BLaER1 (cell line): ENCODE data around the gene GRIN3B.

Source experiments
- H3K27ac ChIP-seq: shearing (Covaris generic); formaldehyde crosslinking; 2 replicates; pipeline ENCODE4 v1.8.1; 2022
- H3K27me3 ChIP-seq: shearing (Covaris generic); formaldehyde crosslinking; 2 replicates; pipeline ENCODE4 v1.8.1; 2022
- H3K36me3 ChIP-seq: shearing (Covaris generic); formaldehyde crosslinking; 2 replicates; pipeline ENCODE4 v1.8.1; 2022
- H3K4me1 ChIP-seq: shearing (Covaris generic); formaldehyde crosslinking; 2 replicates; pipeline ENCODE4 v1.8.1; 2022
- H3K4me2 ChIP-seq: shearing (Covaris generic); formaldehyde crosslinking; 2 replicates; pipeline ENCODE4 v1.8.1; 2022
- H3K4me3 ChIP-seq: shearing (Covaris generic); formaldehyde crosslinking; 2 replicates; pipeline ENCODE4 v1.8.1; 2022
- H3K9ac ChIP-seq: shearing (Covaris generic); formaldehyde crosslinking; 2 replicates; pipeline ENCODE4 v1.8.1; 2022
- H3K9me3 ChIP-seq: shearing (Covaris generic); formaldehyde crosslinking; 2 replicates; pipeline ENCODE4 v1.8.1; 2022
- H4K20me1 ChIP-seq: shearing (Covaris generic); formaldehyde crosslinking; 2 replicates; pipeline ENCODE4 v1.8.1; 2022
- Cebpa-rat ChIP-seq: shearing (Covaris generic); IDR thresholded peaks from 2 replicates; pipeline ENCODE4 v1.8.1; 2022

GRIN3B gene

DNA sequence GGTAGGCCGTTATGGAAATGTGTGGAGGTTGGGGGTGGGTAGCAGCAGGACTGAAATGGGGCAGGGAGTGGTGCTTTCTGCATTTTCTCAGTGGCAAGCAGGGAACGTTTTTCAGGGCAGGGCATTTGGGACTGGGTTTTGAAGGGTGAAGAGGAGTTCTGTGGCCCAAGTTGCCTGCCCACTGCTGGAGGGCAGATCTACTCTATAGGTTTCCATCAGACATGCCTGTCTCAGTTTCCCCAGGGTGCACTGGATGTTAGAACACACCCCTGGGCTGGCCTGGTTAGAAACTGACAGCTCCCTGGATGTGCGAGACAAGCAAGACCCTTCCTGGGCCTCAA, 870 bp upstream of the GRIN3B start:
- no peak overlapping the region for H3K27ac ChIP-seq
- H3K9me3 ChIP-seq, result no peaks in the 10 kb centered on the region
- H3K27me3 ChIP-seq, result peaks cover 92% of the 10 kb centered on the region
- H3K36me3 ChIP-seq, result peaks cover 7% of the 10 kb centered on the region
- H3K9ac ChIP-seq, result no peak overlapping the region
- H3K4me1 ChIP-seq, result peaks cover 42% of the 10 kb centered on the region
- H3K4me3 ChIP-seq, result no peak overlapping the region
- TF ChIP-seq Cebpa-rat, result no peak
- H4K20me1 ChIP-seq, result peaks cover 62% of the 10 kb centered on the region
- H3K4me2 ChIP-seq, result no peak overlapping the region

DNA sequence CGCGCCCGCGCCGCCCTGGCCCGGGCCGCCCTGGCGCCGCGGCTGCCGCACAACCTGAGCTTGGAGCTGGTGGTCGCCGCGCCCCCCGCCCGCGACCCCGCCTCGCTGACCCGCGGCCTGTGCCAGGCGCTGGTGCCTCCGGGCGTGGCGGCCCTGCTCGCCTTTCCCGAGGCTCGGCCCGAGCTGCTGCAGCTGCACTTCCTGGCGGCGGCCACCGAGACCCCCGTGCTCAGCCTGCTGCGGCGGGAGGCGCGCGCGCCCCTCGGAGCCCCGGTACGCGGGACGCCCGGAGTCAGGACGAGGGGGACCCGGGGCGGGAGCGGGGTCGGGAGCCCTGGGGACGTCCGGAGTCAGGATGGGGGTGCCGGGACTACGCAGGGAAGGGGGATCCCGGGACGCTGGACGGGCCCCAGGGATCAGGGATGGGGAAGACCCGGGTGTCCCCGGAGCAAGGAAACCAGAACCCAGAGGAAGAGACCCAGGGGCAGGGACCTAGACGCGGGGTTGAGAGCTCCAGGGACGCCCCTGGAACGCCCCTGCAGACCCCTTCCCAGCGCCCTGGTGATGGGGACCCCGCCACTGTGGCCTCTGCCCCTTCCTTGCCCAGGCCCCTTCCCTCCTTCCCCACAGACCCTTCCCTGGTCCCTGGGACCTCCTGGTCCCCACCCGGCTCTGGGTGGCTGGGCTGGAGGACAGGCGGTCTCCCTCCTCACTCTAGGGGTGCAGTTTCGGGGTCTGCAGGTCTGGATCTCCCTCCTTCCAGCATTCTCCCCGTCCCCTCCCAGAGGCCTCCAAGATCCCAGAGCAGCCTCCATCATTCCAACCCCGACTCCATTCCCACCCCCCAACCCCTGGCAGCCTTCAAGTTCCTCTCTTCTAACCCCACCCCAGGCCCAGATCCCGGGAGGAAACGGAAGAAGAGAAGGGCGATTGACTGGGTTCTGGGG, 645 bp downstream of the GRIN3B start:
- no peaks in the 10 kb centered on the region for H3K36me3 ChIP-seq
- no peak for TF ChIP-seq Cebpa-rat
- peak overlapping the region; percentile 55 for H3K4me3 ChIP-seq
- peak overlapping the region; percentile 66 for H3K4me2 ChIP-seq
- peaks cover 27% of the 10 kb centered on the region for H3K4me1 ChIP-seq
- no peaks in the 10 kb centered on the region for H3K9me3 ChIP-seq
- H4K20me1 ChIP-seq, result peaks cover 47% of the 10 kb centered on the region
- H3K27ac ChIP-seq, result no peak overlapping the region
- peaks cover 77% of the 10 kb centered on the region for H3K27me3 ChIP-seq
- H3K9ac ChIP-seq, result no peak overlapping the region

DNA sequence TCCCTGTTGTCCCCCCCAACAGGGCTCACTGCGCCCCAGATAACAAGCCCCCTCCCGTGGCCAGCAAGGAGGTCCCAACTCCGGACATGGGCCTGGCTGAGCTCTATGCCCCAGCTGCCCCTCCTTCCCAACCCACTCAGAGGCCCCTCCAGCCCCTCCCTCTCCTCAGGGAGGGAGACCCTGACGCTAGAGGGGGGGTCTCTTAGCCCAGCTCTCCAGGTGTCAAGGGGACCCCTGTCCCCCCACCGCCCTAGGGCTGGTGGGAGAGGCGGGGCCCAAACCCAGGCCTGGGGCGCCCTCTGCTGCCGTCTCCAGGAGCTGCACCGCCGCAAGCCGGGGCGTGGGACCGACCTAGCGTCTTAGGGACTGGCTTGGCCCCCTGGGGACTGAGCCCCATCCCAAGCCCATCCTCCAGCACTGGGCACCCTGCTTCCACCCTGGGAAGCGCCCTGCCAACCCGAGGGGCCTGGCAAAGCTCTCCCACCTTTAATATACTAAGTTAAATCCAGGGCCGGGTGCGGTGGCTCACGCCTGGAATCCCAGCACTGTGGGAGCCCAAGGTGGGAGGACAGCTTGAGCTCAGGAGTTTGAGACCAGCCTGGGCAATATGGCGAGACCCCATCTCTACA, 1.4 kb downstream of the GRIN3B start:
- peaks cover 69% of the 10 kb centered on the region for H3K27me3 ChIP-seq
- H3K27ac ChIP-seq, result no peak overlapping the region
- peak overlapping the region; percentile 66; the same call in 1 of the 2 replicates for H3K4me2 ChIP-seq
- H3K9ac ChIP-seq, result no peak overlapping the region
- H3K36me3 ChIP-seq, result peaks cover 2% of the 10 kb centered on the region; the same call in 1 of the 2 replicates
- TF ChIP-seq Cebpa-rat, result no peak
- H3K4me1 ChIP-seq, result peaks cover 19% of the 10 kb centered on the region
- H3K4me3 ChIP-seq, result no peak overlapping the region
- no peaks in the 10 kb centered on the region for H3K9me3 ChIP-seq
- peaks cover 42% of the 10 kb centered on the region for H4K20me1 ChIP-seq

DNA sequence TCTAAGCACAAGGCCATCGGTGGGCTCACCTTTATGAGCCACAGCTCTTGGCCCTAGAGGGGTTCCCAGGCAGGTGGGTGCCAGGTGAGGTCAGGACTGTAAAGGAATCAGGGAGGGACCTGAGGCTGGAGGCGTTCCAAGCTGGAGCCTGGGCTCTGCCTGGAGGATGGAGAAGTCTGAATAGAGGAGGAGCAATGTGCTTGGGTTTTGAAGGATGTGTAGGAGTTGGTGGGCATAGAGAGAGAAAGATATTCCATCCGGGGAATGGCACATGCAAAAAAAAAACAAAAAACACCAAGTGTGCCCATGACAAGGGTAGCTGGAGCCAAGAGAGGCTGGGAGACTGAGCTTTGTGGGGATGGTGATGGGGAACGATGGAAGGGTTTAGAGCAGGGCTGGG, 2.4 kb downstream of the GRIN3B start:
- Histone ChIP-seq H3K4me2 (no peak overlapping the region), H3K27ac (no peak overlapping the region), H3K4me3 (no peak overlapping the region), H3K9ac (no peak overlapping the region), H3K36me3 (peaks cover 11% of the 10 kb centered on the region; the same call in 1 of the 2 replicates), H3K27me3 (peaks cover 60% of the 10 kb centered on the region), H3K9me3 (no peaks in the 10 kb centered on the region), H3K4me1 (peaks cover 17% of the 10 kb centered on the region), H4K20me1 (peaks cover 43% of the 10 kb centered on the region)
- no peak for TF ChIP-seq Cebpa-rat

DNA sequence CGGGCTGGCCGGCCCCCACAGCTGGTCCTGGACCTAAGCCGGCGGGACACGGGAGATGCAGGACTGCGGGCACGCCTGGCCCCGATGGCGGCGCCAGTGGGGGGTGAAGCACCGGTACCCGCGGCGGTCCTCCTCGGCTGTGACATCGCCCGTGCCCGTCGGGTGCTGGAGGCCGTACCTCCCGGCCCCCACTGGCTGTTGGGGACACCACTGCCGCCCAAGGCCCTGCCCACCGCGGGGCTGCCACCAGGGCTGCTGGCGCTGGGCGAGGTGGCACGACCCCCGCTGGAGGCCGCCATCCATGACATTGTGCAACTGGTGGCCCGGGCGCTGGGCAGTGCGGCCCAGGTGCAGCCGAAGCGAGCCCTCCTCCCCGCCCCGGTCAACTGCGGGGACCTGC, 3.1 kb downstream of the GRIN3B start:
- Histone ChIP-seq H3K4me3 (no peak overlapping the region), H3K27me3 (peaks cover 53% of the 10 kb centered on the region), H3K27ac (no peak overlapping the region), H3K4me1 (peaks cover 17% of the 10 kb centered on the region), H3K4me2 (no peak overlapping the region), H4K20me1 (peaks cover 40% of the 10 kb centered on the region), H3K9me3 (no peaks in the 10 kb centered on the region), H3K36me3 (peaks cover 11% of the 10 kb centered on the region; the same call in 1 of the 2 replicates), H3K9ac (no peak overlapping the region)
- TF ChIP-seq Cebpa-rat, result no peak

DNA sequence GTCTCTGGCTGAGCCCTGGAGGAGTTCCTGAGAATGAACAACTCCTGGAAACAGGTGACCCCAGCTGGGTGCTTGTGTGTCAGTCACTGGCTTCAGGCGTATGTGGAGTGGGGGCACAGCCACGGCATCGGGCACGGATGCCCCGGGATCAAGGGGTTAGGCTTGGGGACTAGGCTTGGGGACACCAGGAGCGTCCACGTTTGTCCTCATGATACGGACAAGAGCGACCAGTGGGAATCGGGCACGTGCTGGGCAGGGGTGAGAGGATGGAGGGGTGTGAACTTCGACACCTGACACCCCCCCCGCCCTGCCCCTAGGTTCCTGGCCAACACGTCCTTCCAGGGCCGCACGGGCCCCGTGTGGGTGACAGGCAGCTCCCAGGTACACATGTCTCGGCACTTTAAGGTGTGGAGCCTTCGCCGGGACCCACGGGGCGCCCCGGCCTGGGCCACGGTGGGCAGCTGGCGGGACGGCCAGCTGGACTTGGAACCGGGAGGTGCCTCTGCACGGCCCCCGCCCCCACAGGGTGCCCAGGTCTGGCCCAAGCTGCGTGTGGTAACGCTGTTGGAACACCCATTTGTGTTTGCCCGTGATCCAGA, 4.1 kb downstream of the GRIN3B start:
- peaks cover 45% of the 10 kb centered on the region for H4K20me1 ChIP-seq
- peaks cover 43% of the 10 kb centered on the region for H3K27me3 ChIP-seq
- H3K4me1 ChIP-seq, result peaks cover 17% of the 10 kb centered on the region
- H3K27ac ChIP-seq, result no peak overlapping the region
- TF ChIP-seq Cebpa-rat, result no peak
- H3K4me2 ChIP-seq, result no peak overlapping the region
- no peak overlapping the region for H3K4me3 ChIP-seq
- H3K36me3 ChIP-seq, result peaks cover 21% of the 10 kb centered on the region
- H3K9ac ChIP-seq, result no peak overlapping the region
- H3K9me3 ChIP-seq, result no peaks in the 10 kb centered on the region

DNA sequence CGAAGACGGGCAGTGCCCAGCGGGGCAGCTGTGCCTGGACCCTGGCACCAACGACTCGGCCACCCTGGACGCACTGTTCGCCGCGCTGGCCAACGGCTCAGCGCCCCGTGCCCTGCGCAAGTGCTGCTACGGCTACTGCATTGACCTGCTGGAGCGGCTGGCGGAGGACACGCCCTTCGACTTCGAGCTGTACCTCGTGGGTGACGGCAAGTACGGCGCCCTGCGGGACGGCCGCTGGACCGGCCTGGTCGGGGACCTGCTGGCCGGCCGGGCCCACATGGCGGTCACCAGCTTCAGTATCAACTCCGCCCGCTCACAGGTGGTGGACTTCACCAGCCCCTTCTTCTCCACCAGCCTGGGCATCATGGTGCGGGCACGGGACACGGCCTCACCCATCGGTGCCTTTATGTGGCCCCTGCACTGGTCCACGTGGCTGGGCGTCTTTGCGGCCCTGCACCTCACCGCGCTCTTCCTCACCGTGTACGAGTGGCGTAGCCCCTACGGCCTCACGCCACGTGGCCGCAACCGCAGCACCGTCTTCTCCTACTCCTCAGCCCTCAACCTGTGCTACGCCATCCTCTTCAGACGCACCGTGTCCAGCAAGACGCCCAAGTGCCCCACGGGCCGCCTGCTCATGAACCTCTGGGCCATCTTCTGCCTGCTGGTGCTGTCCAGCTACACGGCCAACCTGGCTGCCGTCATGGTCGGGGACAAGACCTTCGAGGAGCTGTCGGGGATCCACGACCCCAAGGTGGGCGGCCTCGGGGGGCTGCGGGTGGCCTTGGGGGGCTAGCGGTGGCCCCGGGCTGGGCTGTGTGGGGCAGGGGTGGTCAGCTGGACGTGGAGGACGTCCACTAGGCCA, 4.8 kb downstream of the GRIN3B start:
- H3K9me3 ChIP-seq, result no peaks in the 10 kb centered on the region
- peaks cover 28% of the 10 kb centered on the region for H3K36me3 ChIP-seq
- H3K27ac ChIP-seq, result no peak overlapping the region
- no peak overlapping the region for H3K4me2 ChIP-seq
- peaks cover 35% of the 10 kb centered on the region for H3K27me3 ChIP-seq
- no peak overlapping the region for H3K9ac ChIP-seq
- H3K4me3 ChIP-seq, result no peak overlapping the region
- TF ChIP-seq Cebpa-rat, result no peak
- H3K4me1 ChIP-seq, result peaks cover 17% of the 10 kb centered on the region
- peaks cover 52% of the 10 kb centered on the region for H4K20me1 ChIP-seq

DNA sequence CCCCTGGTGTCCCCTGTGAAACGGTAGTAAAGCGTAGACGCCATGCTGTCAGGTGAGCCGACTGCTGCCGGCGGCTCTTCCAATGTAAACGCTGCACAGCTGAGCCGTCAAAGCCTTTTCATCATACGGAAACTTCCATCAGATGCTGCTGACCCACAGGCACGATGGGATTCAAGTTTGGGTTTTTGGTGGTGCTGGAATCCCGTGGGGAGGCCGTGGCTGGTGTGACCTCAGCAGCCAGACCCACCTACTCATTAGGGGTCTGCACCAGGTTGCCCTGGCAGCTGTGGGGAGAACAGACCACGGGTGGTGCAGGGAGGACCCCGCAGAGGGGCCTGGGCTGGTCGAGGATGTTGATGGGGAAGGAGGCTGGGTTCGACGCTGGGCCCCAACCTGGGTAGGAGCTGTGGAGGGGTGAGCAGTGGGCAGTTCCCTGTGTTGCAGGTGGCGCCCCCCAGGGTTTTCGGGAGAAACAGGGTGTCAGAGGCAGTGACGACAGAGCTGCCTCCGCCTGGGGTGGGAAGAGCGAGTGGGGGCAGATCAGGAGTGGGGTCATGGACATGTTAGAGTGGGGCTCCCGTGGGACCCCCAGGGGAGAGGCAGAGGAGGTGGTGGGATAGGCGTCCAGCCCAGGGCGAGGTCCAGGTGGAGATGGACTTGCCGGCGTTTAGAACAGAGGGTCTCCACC, 6.6 kb downstream of the GRIN3B start:
- H3K4me2 ChIP-seq, result no peak overlapping the region
- H3K4me1 ChIP-seq, result peaks cover under 1% of the 10 kb centered on the region; the same call in 1 of the 2 replicates
- TF ChIP-seq Cebpa-rat, result no peak
- peaks cover 17% of the 10 kb centered on the region for H3K27me3 ChIP-seq
- H3K27ac ChIP-seq, result no peak overlapping the region
- H3K9me3 ChIP-seq, result no peaks in the 10 kb centered on the region
- peaks cover 44% of the 10 kb centered on the region for H4K20me1 ChIP-seq
- peaks cover 44% of the 10 kb centered on the region for H3K36me3 ChIP-seq
- no peak overlapping the region for H3K9ac ChIP-seq
- no peak overlapping the region for H3K4me3 ChIP-seq
